HG03565 (cell line): ENCODE data around the gene BRCA2.

Experiments used
- ATAC-seq: cut with Tn5 transposase; IDR thresholded peaks from one replicate; pipeline ENCODE4 v1.9.1; 2021; ENCODE audit warnings: mild to moderate bottlenecking, moderate library complexity; ENCODE audit not compliant: unreplicated experiment

BRCA2 gene, protein sequence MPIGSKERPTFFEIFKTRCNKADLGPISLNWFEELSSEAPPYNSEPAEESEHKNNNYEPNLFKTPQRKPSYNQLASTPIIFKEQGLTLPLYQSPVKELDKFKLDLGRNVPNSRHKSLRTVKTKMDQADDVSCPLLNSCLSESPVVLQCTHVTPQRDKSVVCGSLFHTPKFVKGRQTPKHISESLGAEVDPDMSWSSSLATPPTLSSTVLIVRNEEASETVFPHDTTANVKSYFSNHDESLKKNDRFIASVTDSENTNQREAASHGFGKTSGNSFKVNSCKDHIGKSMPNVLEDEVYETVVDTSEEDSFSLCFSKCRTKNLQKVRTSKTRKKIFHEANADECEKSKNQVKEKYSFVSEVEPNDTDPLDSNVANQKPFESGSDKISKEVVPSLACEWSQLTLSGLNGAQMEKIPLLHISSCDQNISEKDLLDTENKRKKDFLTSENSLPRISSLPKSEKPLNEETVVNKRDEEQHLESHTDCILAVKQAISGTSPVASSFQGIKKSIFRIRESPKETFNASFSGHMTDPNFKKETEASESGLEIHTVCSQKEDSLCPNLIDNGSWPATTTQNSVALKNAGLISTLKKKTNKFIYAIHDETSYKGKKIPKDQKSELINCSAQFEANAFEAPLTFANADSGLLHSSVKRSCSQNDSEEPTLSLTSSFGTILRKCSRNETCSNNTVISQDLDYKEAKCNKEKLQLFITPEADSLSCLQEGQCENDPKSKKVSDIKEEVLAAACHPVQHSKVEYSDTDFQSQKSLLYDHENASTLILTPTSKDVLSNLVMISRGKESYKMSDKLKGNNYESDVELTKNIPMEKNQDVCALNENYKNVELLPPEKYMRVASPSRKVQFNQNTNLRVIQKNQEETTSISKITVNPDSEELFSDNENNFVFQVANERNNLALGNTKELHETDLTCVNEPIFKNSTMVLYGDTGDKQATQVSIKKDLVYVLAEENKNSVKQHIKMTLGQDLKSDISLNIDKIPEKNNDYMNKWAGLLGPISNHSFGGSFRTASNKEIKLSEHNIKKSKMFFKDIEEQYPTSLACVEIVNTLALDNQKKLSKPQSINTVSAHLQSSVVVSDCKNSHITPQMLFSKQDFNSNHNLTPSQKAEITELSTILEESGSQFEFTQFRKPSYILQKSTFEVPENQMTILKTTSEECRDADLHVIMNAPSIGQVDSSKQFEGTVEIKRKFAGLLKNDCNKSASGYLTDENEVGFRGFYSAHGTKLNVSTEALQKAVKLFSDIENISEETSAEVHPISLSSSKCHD (N-terminal part only)

GRCh38 chr13:32315238-32316027 is at the start of gene BRCA2, which contains the start of gene ZAR1L:
Gene BRCA2 (plus strand): TSS chr13:32315508. CDS start chr13:32316461, 953 bp downstream.
Gene ZAR1L (minus strand): TSS chr13:32315363. CDS start chr13:32311925, 3,438 bp downstream.
- ATAC-seq: peak; percentile 88

GRCh38 chr13:32265726-32266125 is 49.6 kb upstream of the BRCA2 start:
- ATAC-seq: no peak

GRCh38 chr13:32266130-32266529 is 49.2 kb upstream of the BRCA2 start:
- no peak for ATAC-seq

- peak; percentile 92 for ATAC-seq
Observed at GRCh38 chr13:32267836-32268439, 47.4 kb upstream of the BRCA2 start.

- no peak for ATAC-seq
Observed at GRCh38 chr13:32272021-32272683, 43.2 kb upstream of the BRCA2 start.

DNA sequence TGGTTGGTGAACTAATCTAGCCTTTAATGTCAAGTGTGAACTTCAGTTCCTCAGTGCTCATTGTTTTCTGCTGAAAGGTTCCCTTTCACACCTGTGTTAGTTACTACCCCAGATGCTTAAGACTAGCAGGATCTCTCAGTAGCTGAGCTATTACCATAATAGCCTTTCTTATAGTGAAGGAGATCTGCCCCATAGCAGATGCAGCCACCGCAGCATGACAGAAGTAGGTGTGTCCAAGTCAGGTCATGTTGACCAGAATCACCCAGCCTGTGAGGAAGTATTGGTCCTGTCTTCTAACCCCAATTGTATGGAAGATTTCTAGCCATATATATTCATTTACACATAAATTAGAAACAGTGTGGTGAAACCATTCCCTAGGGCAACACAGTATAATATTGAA is 37.5 kb upstream of the BRCA2 start:
- no peak for ATAC-seq

DNA sequence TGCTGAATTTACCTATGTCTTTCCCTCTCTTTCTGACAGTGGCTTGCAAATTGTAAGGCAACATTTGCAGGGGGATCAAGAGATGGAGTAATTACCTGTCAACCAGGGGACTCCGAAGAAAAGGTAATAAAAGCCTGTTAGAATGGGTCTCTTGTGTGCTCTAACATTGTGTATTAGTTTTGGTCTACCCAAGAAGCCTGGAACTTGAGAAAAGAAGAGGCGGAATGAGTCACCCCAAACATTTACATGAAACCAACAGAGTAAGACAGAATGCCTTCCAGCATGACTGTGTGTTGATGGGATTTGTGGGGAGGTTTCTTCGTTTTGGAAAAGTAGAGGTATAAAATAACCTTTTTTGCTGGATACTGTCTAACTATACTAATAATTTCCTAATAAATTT is 36.9 kb upstream of the BRCA2 start:
- ATAC-seq: no peak

DNA sequence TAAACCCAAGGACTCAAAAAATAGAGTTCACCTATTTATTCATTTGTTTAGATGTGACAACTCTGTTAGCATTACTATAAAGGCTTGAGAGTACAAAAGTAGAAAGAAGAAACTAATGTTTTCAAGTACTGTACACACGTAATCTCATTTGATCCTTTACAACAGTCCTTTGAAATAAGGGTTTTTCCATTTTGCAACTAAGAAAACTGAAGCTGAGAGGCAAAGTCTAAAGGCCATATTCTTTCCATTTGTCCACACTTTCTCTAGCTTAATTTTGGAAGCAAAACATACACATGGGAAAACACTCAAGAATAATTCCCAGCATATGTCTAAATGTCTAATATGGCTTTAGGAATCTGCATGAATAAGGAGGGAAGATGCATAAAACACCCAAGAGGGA is 34.2 kb upstream of the BRCA2 start:
- ATAC-seq: no peak

DNA sequence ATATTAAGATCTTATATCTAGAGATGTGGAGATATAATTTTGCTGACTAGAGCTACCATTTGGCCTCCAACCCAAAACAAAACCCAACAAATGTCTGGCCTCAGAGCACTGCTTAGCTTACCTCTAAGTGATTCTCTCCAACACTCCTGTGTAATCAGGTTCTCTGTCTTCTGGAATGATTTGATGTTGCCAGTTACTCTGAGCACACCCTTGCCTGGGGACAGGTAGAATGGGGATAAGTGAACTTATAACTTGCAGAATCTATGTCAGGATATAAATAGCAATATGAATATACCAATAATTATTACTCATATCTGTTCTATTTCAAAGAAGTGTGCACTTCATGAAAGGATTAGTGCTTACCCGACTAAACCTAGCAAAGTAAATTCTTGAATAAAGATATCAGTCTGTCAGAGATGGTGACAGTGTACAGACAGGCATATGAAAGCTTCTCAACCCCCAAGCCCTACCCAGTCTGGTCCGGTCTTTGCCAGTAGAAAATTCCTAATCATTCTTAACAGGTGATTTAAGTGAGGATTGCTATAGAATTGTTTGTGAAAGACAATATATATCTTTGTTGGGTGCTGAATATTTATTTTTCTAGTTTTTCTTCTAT is 33.1 kb upstream of the BRCA2 start:
- ATAC-seq: no peak

- ATAC-seq: no peak
Observed at GRCh38 chr13:32284927-32285632, 30.2 kb upstream of the BRCA2 start.

DNA sequence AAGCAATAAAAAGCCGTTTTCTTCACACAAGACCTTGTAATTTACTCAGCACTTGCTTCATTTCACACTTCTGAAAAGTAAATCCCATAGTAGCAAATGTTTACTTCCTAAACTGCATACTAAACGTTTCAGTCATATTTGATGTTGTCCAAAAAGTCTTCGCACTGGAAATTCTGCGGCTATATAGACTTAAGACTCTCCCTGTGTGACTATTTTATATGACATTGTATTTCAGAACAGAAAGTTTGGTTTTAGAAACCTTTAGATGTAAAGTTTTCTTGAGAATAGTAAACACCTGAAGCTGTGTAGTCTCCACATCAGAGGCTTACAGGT is 29.7 kb upstream of the BRCA2 start:
- no peak for ATAC-seq

DNA sequence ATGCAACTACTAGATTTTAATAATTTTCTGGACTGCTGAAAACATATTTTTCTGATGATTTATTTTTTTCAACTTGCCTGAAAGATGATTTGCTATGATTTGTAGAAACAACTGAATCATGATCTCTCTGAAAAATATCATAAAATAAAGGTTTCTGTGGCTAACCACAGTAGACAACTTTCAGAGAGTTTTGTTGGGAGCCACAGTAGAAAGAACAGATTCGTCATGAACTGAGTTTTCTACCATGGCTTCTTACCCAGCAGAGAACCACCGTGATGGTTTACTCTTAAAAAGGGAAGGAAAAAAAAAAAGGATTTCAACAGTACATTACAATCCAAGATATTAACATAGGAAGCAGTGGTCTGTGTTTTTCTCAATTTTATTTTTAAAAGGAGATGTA is 18.1 kb upstream of the BRCA2 start:
- no peak for ATAC-seq

- ATAC-seq: no peak
Observed at GRCh38 chr13:32298695-32299094, 16.6 kb upstream of the BRCA2 start.

GRCh38 chr13:32299893-32300292 is 15.4 kb upstream of the BRCA2 start:
- ATAC-seq: no peak

DNA sequence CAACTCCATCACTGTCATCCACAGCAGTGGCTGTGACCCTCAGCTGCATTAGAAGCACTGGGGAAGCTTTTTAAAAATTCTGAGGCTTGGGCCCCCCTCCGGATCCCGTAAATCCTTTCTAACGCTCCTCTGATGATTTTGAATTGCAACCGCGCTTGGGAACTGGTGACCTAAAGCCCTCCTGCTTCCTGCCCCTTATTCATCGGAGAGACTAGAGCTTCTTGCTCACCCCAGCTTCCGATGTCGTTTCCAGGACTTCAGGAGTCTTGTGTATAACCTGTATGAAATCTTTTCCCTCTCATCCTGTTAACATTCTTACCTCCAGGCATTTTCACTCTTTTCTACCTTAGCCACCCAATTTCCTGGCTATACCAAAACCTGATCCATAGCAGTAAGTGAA is 14.9 kb upstream of the BRCA2 start:
- ATAC-seq: no peak

- no peak for ATAC-seq
Observed at GRCh38 chr13:32300920-32301319, 14.4 kb upstream of the BRCA2 start.

- ATAC-seq: no peak
Observed at GRCh38 chr13:32302461-32302860, 12.8 kb upstream of the BRCA2 start.

DNA sequence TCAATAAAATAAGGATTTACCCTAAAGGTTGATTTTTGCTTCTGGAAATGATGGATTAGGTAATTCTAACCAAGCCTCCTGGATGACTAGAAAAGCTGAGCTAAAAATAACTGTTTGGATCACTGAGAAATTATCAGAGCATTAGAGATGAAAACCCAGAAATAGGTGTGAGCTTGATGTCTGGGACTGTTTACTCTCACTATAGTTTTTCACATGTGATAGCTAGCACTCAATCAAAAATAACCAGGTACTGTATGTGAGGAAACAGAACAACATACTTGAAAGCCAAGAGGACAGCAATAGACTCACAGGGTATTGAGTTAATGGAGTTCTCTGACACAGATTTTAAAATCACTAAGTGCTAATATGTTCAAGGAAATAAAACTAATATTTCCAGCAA is 9.7 kb upstream of the BRCA2 start:
- no peak for ATAC-seq
